Caki2 (cell line): ENCODE measurements around the gene NAV2. TPM values are rescaled to one million over a fixed set of nuclear protein-coding genes. Genes with fewer than 3 reads are reported as not detected.

Experiments used
- DNase-seq: peaks from one replicate; pipeline ENCODE4 v3.0.0-alpha.2; 2015; ENCODE audit warnings: low read depth
- in situ Hi-C: cut with HindIII; loops from 2 replicates; pipeline ENCODE4 v1.10.0; 2016; ENCODE audit warnings: low sequenced_read_pairs, low pct_unique_long_range_greater_than_20kb, mixed read lengths
- total RNA-seq: library from RNA; depleted of rRNA; stranded (reverse); fragments of >200 nt; shearing (Covaris generic); gene quantifications from 2 replicates; pipeline ENCODE4 v1.2.3, GENCODE V29; 2014; ENCODE audit warnings: low replicate concordance

The NAV2 gene
- total RNA-seq, 1 experiment from 2014 or later, result 6.9 TPM

GRCh38 chr11:20050551-20051333 lies 338.1 kb downstream of the NAV2 start:
- no peak for DNase-seq
- in situ Hi-C loops, result no loop called here

- in situ Hi-C loops, result no loop called here
These were observed 339.1 kb downstream of the NAV2 start for GRCh38 chr11:20051469-20052399.

GRCh38 chr11:20053572-20053971 lies 340.9 kb downstream of the NAV2 start:
- DNase-seq, result no peak
- in situ Hi-C loops, result no loop called here

More at GRCh38 chr11:20051469-20052399, 339.1 kb downstream of the NAV2 start:
- no peak for DNase-seq

- DNase-seq, result no peak
- in situ Hi-C loops, result no loop called here
These were observed 341.9 kb downstream of the NAV2 start for GRCh38 chr11:20054584-20054983.

GRCh38 chr11:20055312-20055711 lies 342.7 kb downstream of the NAV2 start:
- in situ Hi-C loops, result no loop called here
- DNase-seq, result no peak

- in situ Hi-C loops, result no loop called here
- DNase-seq, result no peak
These were observed 343.7 kb downstream of the NAV2 start for GRCh38 chr11:20056109-20056949.

- in situ Hi-C loops, result no loop called here
These were observed 344.6 kb downstream of the NAV2 start for GRCh38 chr11:20056950-20057943.

GRCh38 chr11:20058749-20059458 lies 346.3 kb downstream of the NAV2 start:
- DNase-seq, result no peak
- in situ Hi-C loops, result no loop called here

More at GRCh38 chr11:20056950-20057943, 344.6 kb downstream of the NAV2 start:
- no peak for DNase-seq

- DNase-seq, result no peak
- in situ Hi-C loops, result no loop called here
These were observed 347.0 kb downstream of the NAV2 start for GRCh38 chr11:20059587-20060021.

- DNase-seq, result no peak
- in situ Hi-C loops, result no loop called here
These were observed 347.5 kb downstream of the NAV2 start for GRCh38 chr11:20060181-20060580.

- DNase-seq, result no peak
- in situ Hi-C loops, result no loop called here
These were observed 348.1 kb downstream of the NAV2 start for GRCh38 chr11:20060647-20061205.

GRCh38 chr11:20061776-20062175 lies 349.1 kb downstream of the NAV2 start:
- DNase-seq, result no peak
- in situ Hi-C loops, result no loop called here

GRCh38 chr11:20064961-20065405 lies 352.3 kb downstream of the NAV2 start:
- in situ Hi-C loops, result no loop called here

GRCh38 chr11:20065406-20065805 lies 352.8 kb downstream of the NAV2 start:
- in situ Hi-C loops, result no loop called here
- DNase-seq, result no peak

More at GRCh38 chr11:20064961-20065405, 352.3 kb downstream of the NAV2 start:
- no peak for DNase-seq

GRCh38 chr11:20066013-20066782 lies 353.6 kb downstream of the NAV2 start:
- in situ Hi-C loops, result no loop called here
- no peak for DNase-seq

GRCh38 chr11:20066783-20067156 lies 354.1 kb downstream of the NAV2 start:
- no peak for DNase-seq
- in situ Hi-C loops, result no loop called here
